ENCODE measurements around the gene XNDC1N.
"Not testable (repeated sequence)": the region's sequence is repeated elsewhere in the genome, so short reads cannot be mapped to it uniquely, and the experiment has no call there.

XNDC1N gene

GRCh38 chr11:71931245-71931602, 2.8 kb upstream of the XNDC1N start:
- DNase-seq = no peak
- ATAC-seq = no peak

GRCh38 chr11:71930556-71931244, 2.3 kb upstream of the XNDC1N start:
- ATAC-seq (no peak), DNase-seq (no peak)

- no peak for ATAC-seq
- no peak for DNase-seq
Measured at GRCh38 chr11:71929491-71929890, 1.1 kb upstream of the XNDC1N start.

- ATAC-seq = peak; percentile 95
- DNase-seq = peak; percentile 99
Measured at GRCh38 chr11:71928737-71929443, 496 bp upstream of the XNDC1N start, which contains the start of gene RNF121. RNF121 (plus strand) TSS chr11:71929046; CDS start chr11:71929062, 16 bp downstream.

- DNase-seq = no peak
- no peak for ATAC-seq
Measured at GRCh38 chr11:71917646-71918140, 10.7 kb downstream of the XNDC1N start.

GRCh38 chr11:71914617-71915189, 13.7 kb downstream of the XNDC1N start:
- ATAC-seq = no peak

GRCh38 chr11:71913756-71914526, 14.5 kb downstream of the XNDC1N start:
- DNase-seq (no peak), ATAC-seq (no peak)

More at GRCh38 chr11:71914617-71915189, 13.7 kb downstream of the XNDC1N start:
- no peak for DNase-seq

GRCh38 chr11:71911986-71912340, 16.4 kb downstream of the XNDC1N start:
- ATAC-seq, DNase-seq: not testable (repeated sequence)

GRCh38 chr11:71911321-71911985, 16.9 kb downstream of the XNDC1N start:
- ATAC-seq = not testable (repeated sequence)
- DNase-seq = peak; percentile 81

- ATAC-seq, DNase-seq: not testable (repeated sequence)
Measured at GRCh38 chr11:71910775-71911174, 17.6 kb downstream of the XNDC1N start.

GRCh38 chr11:71908218-71908617, 20.2 kb downstream of the XNDC1N start:
- no peak for DNase-seq
- ATAC-seq = no peak

GRCh38 chr11:71901137-71901536, 27.3 kb downstream of the XNDC1N start:
- not testable (repeated sequence) for ATAC-seq, DNase-seq

- ATAC-seq = no peak
Measured at GRCh38 chr11:71895961-71896360, 32.4 kb downstream of the XNDC1N start.

GRCh38 chr11:71889181-71889872, 39.1 kb downstream of the XNDC1N start:
- DNase-seq, ATAC-seq: not testable (repeated sequence)

More at GRCh38 chr11:71895961-71896360, 32.4 kb downstream of the XNDC1N start:
- DNase-seq = no peak

- not testable (repeated sequence) for ATAC-seq, DNase-seq
Measured at GRCh38 chr11:71888335-71889010, 39.9 kb downstream of the XNDC1N start.

- not testable (repeated sequence) for DNase-seq, ATAC-seq
Measured at GRCh38 chr11:71885806-71886205, 42.6 kb downstream of the XNDC1N start.

All from stimulated activated naive CD8-positive, alpha-beta T cell treated with anti-CD3 and anti-CD28 coated beads, Interleukin-15, Interleukin-2, amounts not matched to agents 100 U/mL and 50 U/mL, for 24 hours (primary cell).